Astrocyte (in vitro differentiated cells and primary cell): Measurements from ENCODE around the gene MYL10. TPM values are rescaled to one million over a fixed set of nuclear protein-coding genes. Genes with fewer than 3 reads are reported as not detected.

ENCODE experiments used
- DNase-seq: peaks from one replicate; pipeline ENCODE4 v3.0.0-alpha.2; 2010; ENCODE audit warnings: low read depth
- FAIRE-seq: peaks from 2 replicates; lab custom pipeline; 2011; peaks lifted over from hg19 to GRCh38; lab: Jason Lieb, UNC
- H2AFZ ChIP-seq: 2 replicates; pipeline ENCODE4 v1.6.0; 2012; ENCODE audit warnings: low read depth, low read length, inconsistent platforms
- H3K27ac ChIP-seq: 2 replicates; pipeline ENCODE4 v1.5.1; 2011; ENCODE audit warnings: low read depth, low read length, inconsistent platforms
- H3K27me3 ChIP-seq: 2 replicates; pipeline ENCODE4 v1.6.0; 2011; ENCODE audit warnings: low read length, inconsistent platforms; ENCODE audit not compliant: insufficient read depth
- H3K36me3 ChIP-seq: 2 replicates; pipeline ENCODE4 v1.5.1; 2011; ENCODE audit warnings: low read length, inconsistent platforms; ENCODE audit not compliant: insufficient read depth
- H3K4me1 ChIP-seq: 2 replicates; pipeline ENCODE4 v1.5.1; 2011; ENCODE audit warnings: low read length, inconsistent platforms; ENCODE audit not compliant: insufficient read depth
- H3K4me2 ChIP-seq: 2 replicates; pipeline ENCODE4 v1.6.0; 2012; ENCODE audit warnings: low read length, inconsistent platforms
- H3K4me3 ChIP-seq: 2 replicates; pipeline ENCODE4 v1.5.1; 2011; ENCODE audit warnings: low read depth, mild to moderate bottlenecking, low read length, inconsistent platforms; ENCODE audit not compliant: insufficient read depth
- H3K79me2 ChIP-seq: 2 replicates; pipeline ENCODE4 v1.6.0; 2012; ENCODE audit warnings: mild to moderate bottlenecking, low read length, inconsistent platforms; ENCODE audit not compliant: insufficient read depth
- H3K9ac ChIP-seq: 2 replicates; pipeline ENCODE4 v1.6.0; 2012; ENCODE audit warnings: mild to moderate bottlenecking, low read length, inconsistent platforms
- H3K9me3 ChIP-seq: 2 replicates; pipeline ENCODE4 v1.5.1; 2012; ENCODE audit warnings: low read depth, mild to moderate bottlenecking, low read length, inconsistent platforms; ENCODE audit not compliant: insufficient read depth
- H4K20me1 ChIP-seq: 2 replicates; pipeline ENCODE4 v1.6.0; 2012; ENCODE audit warnings: low read length, inconsistent platforms; ENCODE audit not compliant: insufficient read depth
- H3K27ac Mint-ChIP-seq: one replicate; pipeline ENCODE4 v1.8.0; 2021; ENCODE audit warnings: mild to moderate bottlenecking, mixed read lengths; ENCODE audit not compliant: unreplicated experiment
- H3K27me3 Mint-ChIP-seq: one replicate; pipeline ENCODE4 v1.8.0; 2021; ENCODE audit warnings: low read depth, mixed read lengths; ENCODE audit not compliant: unreplicated experiment
- H3K36me3 Mint-ChIP-seq: one replicate; pipeline ENCODE4 v1.8.0; 2021; ENCODE audit warnings: low read depth, mixed read lengths; ENCODE audit not compliant: unreplicated experiment
- H3K4me1 Mint-ChIP-seq: one replicate; pipeline ENCODE4 v1.8.0; 2021; ENCODE audit warnings: low read depth, mixed read lengths; ENCODE audit not compliant: unreplicated experiment
- H3K4me3 Mint-ChIP-seq: one replicate; pipeline ENCODE4 v1.8.0; 2021; ENCODE audit warnings: mild to moderate bottlenecking, moderate library complexity, mixed read lengths; ENCODE audit not compliant: unreplicated experiment
- H3K9me3 Mint-ChIP-seq: one replicate; pipeline ENCODE4 v1.8.0; 2021; ENCODE audit warnings: mild to moderate bottlenecking, mixed read lengths; ENCODE audit not compliant: unreplicated experiment
- CTCF ChIP-seq: IDR thresholded peaks from 2 replicates; pipeline ENCODE4 v1.5.1; 2011; ENCODE audit warnings: low read depth, mild to moderate bottlenecking, inconsistent platforms, low read length, moderate library complexity; ENCODE audit not compliant: insufficient read depth
- EZH2 ChIP-seq: IDR thresholded peaks from 2 replicates; pipeline ENCODE4 v1.6.1; 2012; ENCODE audit warnings: mild to moderate bottlenecking, low read length, inconsistent platforms; ENCODE audit not compliant: insufficient read depth
- total RNA-seq: library from RNA; stranded (reverse); gene quantifications from 2 replicates; pipeline ENCODE4 v1.2.1, GENCODE V29; 2021

Gene MYL10
- total RNA-seq, 1 donor from 2014 or later = 0.73 TPM

DNA sequence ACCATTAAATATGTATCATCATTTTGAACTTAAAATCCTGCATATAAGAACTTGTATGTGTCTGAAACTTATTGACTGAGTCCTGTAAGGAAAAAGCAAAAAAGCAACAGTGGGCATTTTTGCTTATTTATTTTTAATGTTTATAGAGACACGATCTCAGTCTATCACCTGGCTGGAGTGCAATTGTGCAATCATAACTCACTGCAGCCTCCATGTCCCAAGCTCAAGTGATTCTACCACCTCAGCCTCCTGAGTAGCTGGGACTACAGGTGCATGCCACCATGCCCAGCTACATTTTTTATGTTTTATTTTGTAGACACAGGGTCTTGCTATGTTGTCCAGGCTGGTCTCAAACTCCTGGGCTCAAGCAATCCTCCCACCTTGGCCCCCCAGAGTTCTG, 32.2 kb downstream of the MYL10 start:
- Histone ChIP-seq H3K36me3 (no peaks in the 10 kb centered on the region), H3K79me2 (no peaks in the 10 kb centered on the region), H3K4me3 (no peak overlapping the region), H3K9ac (no peak overlapping the region), H2AFZ (no peak overlapping the region), H3K9me3 (peaks cover 3% of the 10 kb centered on the region), H3K27me3 (peaks cover 13% of the 10 kb centered on the region), H4K20me1 (no peaks in the 10 kb centered on the region), H3K27ac (no peak overlapping the region), H3K4me2 (no peak overlapping the region), H3K4me1 (no peaks in the 10 kb centered on the region)
- Mint-ChIP-seq H3K4me3 (no peak overlapping the region), H3K27me3 (peaks cover 49% of the 10 kb centered on the region), H3K4me1 (no peaks in the 10 kb centered on the region), H3K36me3 (no peaks in the 10 kb centered on the region), H3K27ac (no peak overlapping the region), H3K9me3 (peaks cover 5% of the 10 kb centered on the region)
- no peak for FAIRE-seq
- DNase-seq = no peak
- TF ChIP-seq CTCF = no peak
- no peak for TF ChIP-seq EZH2

GRCh38 chr7:101595766-101596537, 33.1 kb downstream of the MYL10 start:
- H3K27ac ChIP-seq = no peak overlapping the region
- H3K9ac ChIP-seq = no peak overlapping the region
- TF ChIP-seq CTCF (no peak), EZH2 (no peak)
- no peak overlapping the region for H3K4me3 ChIP-seq
- H4K20me1 ChIP-seq = no peaks in the 10 kb centered on the region
- H3K36me3 ChIP-seq = no peaks in the 10 kb centered on the region
- no peaks in the 10 kb centered on the region for H3K4me1 Mint-ChIP-seq
- H3K9me3 Mint-ChIP-seq = peaks cover 5% of the 10 kb centered on the region
- no peaks in the 10 kb centered on the region for H3K79me2 ChIP-seq
- H3K4me3 Mint-ChIP-seq = no peak overlapping the region
- peaks cover 44% of the 10 kb centered on the region for H3K27me3 Mint-ChIP-seq
- peaks cover 2% of the 10 kb centered on the region for H3K36me3 Mint-ChIP-seq
- H2AFZ ChIP-seq = no peak overlapping the region
- no peaks in the 10 kb centered on the region for H3K4me1 ChIP-seq
- peaks cover 13% of the 10 kb centered on the region for H3K27me3 ChIP-seq
- H3K9me3 ChIP-seq = peaks cover 3% of the 10 kb centered on the region
- FAIRE-seq (no peak), DNase-seq (no peak)
- no peak overlapping the region for H3K4me2 ChIP-seq
- no peak overlapping the region for H3K27ac Mint-ChIP-seq

- H3K27me3 ChIP-seq = peaks cover 13% of the 10 kb centered on the region
- Mint-ChIP-seq H3K27me3 (peaks cover 43% of the 10 kb centered on the region), H3K4me3 (no peak overlapping the region), H3K9me3 (peaks cover 5% of the 10 kb centered on the region), H3K4me1 (no peaks in the 10 kb centered on the region), H3K27ac (no peak overlapping the region), H3K36me3 (peaks cover 2% of the 10 kb centered on the region)
- H3K4me1 ChIP-seq = no peaks in the 10 kb centered on the region
- no peak overlapping the region for H3K4me2 ChIP-seq
- no peak for FAIRE-seq
- no peaks in the 10 kb centered on the region for H4K20me1 ChIP-seq
- peaks cover 3% of the 10 kb centered on the region for H3K9me3 ChIP-seq
- no peak overlapping the region for H3K27ac ChIP-seq
- no peak overlapping the region for H2AFZ ChIP-seq
- H3K36me3 ChIP-seq = no peaks in the 10 kb centered on the region
- H3K4me3 ChIP-seq = no peak overlapping the region
- TF ChIP-seq EZH2 = no peak
- TF ChIP-seq CTCF = no peak
- no peak for DNase-seq
- H3K9ac ChIP-seq = no peak overlapping the region
- H3K79me2 ChIP-seq = no peaks in the 10 kb centered on the region
These were observed 33.9 kb downstream of the MYL10 start for GRCh38 chr7:101595246-101595645.
